HCT116 (cell line): ENCODE results near the gene VTN. TPM values are rescaled to one million over a fixed set of nuclear protein-coding genes. Genes with fewer than 3 reads are reported as not detected.

Experiments used
- ATAC-seq: fragments of 200-7000 bp; cut with Tn5 transposase; 2 replicates; pipeline ENCODE4 v1.9.1; 2020; ENCODE audit warnings: mild to moderate bottlenecking, moderate library complexity
- BruUV-seq: library from RNA; stranded (reverse); fragments of 400-500 nt; replicated peaks from 2 replicates; lab custom pipeline; 2021; lab: Mats Ljungman, UMichigan
- CTCF ChIA-PET: fragments of 300-600 bp; sonication (Branson Sonifier 250); formaldehyde crosslinking; loops from one replicate; lab custom pipeline; 2021; ENCODE audit warnings: antibody characterized with exemption; lab: Charles Lee
- POLR2A ChIA-PET: fragments of 300-600, 350-600 bp; sonication (Branson Sonifier 250); formaldehyde crosslinking; loops from one replicate; lab custom pipeline; 2021; ENCODE audit warnings: antibody characterized with exemption; lab: Charles Lee
- RAD21 ChIA-PET, 2 experiments: fragments of 300-600 bp; sonication (Branson Sonifier 250); formaldehyde crosslinking; loops; one replicate each; lab custom pipeline; 2023; ENCODE audit warnings: low total read pairs in 2 of 2; ENCODE audit not compliant: uncharacterized antibody in 2 of 2, unreplicated experiment in 2 of 2, low non-redundant PET in 1 of 2; lab: Charles Lee
- DNase-seq: peaks from one replicate; pipeline ENCODE4 v3.0.0-alpha.2; 2010; ENCODE audit warnings: low read depth, low spot score
- H2AFZ ChIP-seq: fragments of 200-600 bp; shearing (Covaris generic), sonication (generic); 2 replicates; pipeline ENCODE4 v1.6.1; 2017; ENCODE audit warnings: low read depth, mixed run types, mixed read lengths, antibody characterized with exemption, low read length; ENCODE audit not compliant: poor library complexity, severe bottlenecking
- H3K27ac ChIP-seq: 2 replicates; pipeline ENCODE4 v1.5.1; 2012; ENCODE audit warnings: low read depth, low read length
- H3K27me3 ChIP-seq: fragments of 200-600 bp; sonication (generic); 2 replicates; pipeline ENCODE4 v1.6.1; 2016; ENCODE audit warnings: mixed run types, low read length, mixed read lengths; ENCODE audit not compliant: insufficient read depth
- H3K36me3 ChIP-seq, 2 experiments: fragments of 200-500 bp in 1 of 2; fragments of 200-600 bp in 1 of 2; sonication (Bioruptor generic) in 1 of 2; sonication (generic) in 1 of 2; 2 replicates each; pipeline versions ENCODE4 v1.5.1 to v1.6.1; 2014 to 2016; ENCODE audit warnings: low read length in 2 of 2, inconsistent platforms in 1 of 2, mixed read lengths in 1 of 2, mixed run types in 1 of 2; ENCODE audit not compliant: insufficient read depth in 2 of 2, control insufficient read depth in 1 of 2
- H3K4me1 ChIP-seq, 2 experiments: fragments of 200-600 bp in 1 of 2; sonication (generic) in 1 of 2; 2 replicates each; pipeline versions ENCODE4 v1.5.1 to v1.6.1; 2012 to 2017; ENCODE audit warnings: low read length in 2 of 2, inconsistent platforms in 1 of 2, mild to moderate bottlenecking in 1 of 2, mixed read lengths in 1 of 2, mixed run types in 1 of 2, moderate library complexity in 1 of 2; ENCODE audit not compliant: insufficient read depth in 2 of 2, control insufficient read depth in 1 of 2
- H3K4me2 ChIP-seq: fragments of 200-600 bp; sonication (generic); 2 replicates; pipeline ENCODE4 v1.6.1; 2017; ENCODE audit warnings: mixed run types, low read length, mixed read lengths
- H3K4me3 ChIP-seq, 2 experiments: fragments of 200-600 bp in 1 of 2; sonication (generic) in 1 of 2; replicated peaks in 1 of 2; 2 replicates each; pipeline ENCODE4 v1.5.1; 2011 to 2016; ENCODE audit warnings: low read length in 2 of 2, control low read depth in 1 of 2, low read depth in 1 of 2, mild to moderate bottlenecking in 1 of 2, mixed read lengths in 1 of 2, mixed run types in 1 of 2
- H3K79me2 ChIP-seq: fragments of 200-600 bp; sonication (generic); 2 replicates; pipeline ENCODE4 v1.6.1; 2017; ENCODE audit warnings: mild to moderate bottlenecking, mixed run types, low read length, moderate library complexity, mixed read lengths; ENCODE audit not compliant: insufficient read depth
- H3K9ac ChIP-seq: fragments of 200-600 bp; sonication (generic); 2 replicates; pipeline ENCODE4 v1.6.1; 2016; ENCODE audit warnings: low read length, mixed read lengths
- H3K9me2 ChIP-seq: fragments of 200-600 bp; sonication (generic), shearing (Covaris generic); 2 replicates; pipeline ENCODE4 v1.6.1; 2017; ENCODE audit warnings: mixed run types, mild to moderate bottlenecking, moderate library complexity; ENCODE audit not compliant: insufficient read depth
- H3K9me3 ChIP-seq, 2 experiments: fragments of 200-500 bp in 1 of 2; fragments of 200-600 bp in 1 of 2; sonication (Bioruptor generic) in 1 of 2; sonication (generic) in 1 of 2; 2 replicates each; pipeline ENCODE4 v1.6.1; 2014 to 2017; ENCODE audit warnings: low read length in 2 of 2, mixed read lengths in 2 of 2, inconsistent platforms in 1 of 2, low read depth in 1 of 2, mild to moderate bottlenecking in 1 of 2, mixed run types in 1 of 2, moderate library complexity in 1 of 2; ENCODE audit not compliant: control insufficient read depth in 1 of 2, insufficient read depth in 1 of 2
- H4K20me1 ChIP-seq: fragments of 200-600 bp; sonication (generic), shearing (Covaris generic); 2 replicates; pipeline ENCODE4 v1.6.1; 2017; ENCODE audit warnings: mixed run types, mild to moderate bottlenecking, moderate library complexity; ENCODE audit not compliant: insufficient read depth
- CBX3 ChIP-seq: IDR thresholded peaks from 2 replicates; pipeline ENCODE4 v1.6.1; 2012; ENCODE audit warnings: low read depth
- CEBPB ChIP-seq: IDR thresholded peaks from 2 replicates; pipeline ENCODE4 v1.6.1; 2012; ENCODE audit warnings: low read depth
- EGR1 ChIP-seq: IDR thresholded peaks from 2 replicates; pipeline ENCODE4 v1.6.1; 2012; ENCODE audit warnings: low read depth
- ELF1 ChIP-seq: IDR thresholded peaks from 2 replicates; pipeline ENCODE4 v1.6.1; 2012; ENCODE audit warnings: low read depth, borderline replicate concordance
- EZH2 ChIP-seq: fragments of 200-600 bp; sonication (generic); IDR thresholded peaks from 2 replicates; pipeline ENCODE4 v1.6.1; 2017; ENCODE audit warnings: antibody characterized with exemption, mixed run types
- EZH2phosphoT487 ChIP-seq: fragments of 200-600 bp; IDR thresholded peaks from 2 replicates; pipeline ENCODE4 v1.6.1; 2018; ENCODE audit warnings: antibody characterized with exemption, borderline replicate concordance
- FOSL1 ChIP-seq: IDR thresholded peaks from 2 replicates; pipeline ENCODE4 v1.6.1; 2012; ENCODE audit warnings: low read depth
- JUND ChIP-seq: IDR thresholded peaks from 2 replicates; pipeline ENCODE4 v1.6.1; 2012
- POLR2A ChIP-seq: IDR thresholded peaks from 2 replicates; pipeline ENCODE4 v1.7.0; 2011; ENCODE audit warnings: borderline replicate concordance; ENCODE audit not compliant: insufficient read depth, insufficient read length; ENCODE audit errors: extremely low read depth
- POLR2AphosphoS5 ChIP-seq: IDR thresholded peaks from 2 replicates; pipeline ENCODE4 v1.6.1; 2011; ENCODE audit warnings: mild to moderate bottlenecking, low read depth, low read length, moderate library complexity
- SIN3A ChIP-seq: IDR thresholded peaks from 2 replicates; pipeline ENCODE4 v1.6.1; 2012; ENCODE audit warnings: low read depth
- SP1 ChIP-seq: IDR thresholded peaks from 2 replicates; pipeline ENCODE4 v1.6.1; 2012; ENCODE audit warnings: low read depth
- TCF7L2 ChIP-seq: IDR thresholded peaks from 2 replicates; pipeline ENCODE4 v1.7.0; 2011; ENCODE audit warnings: borderline replicate concordance, inconsistent platforms; ENCODE audit not compliant: insufficient read depth, insufficient read length; ENCODE audit errors: extremely low read depth
- YY1 ChIP-seq: IDR thresholded peaks from 2 replicates; pipeline ENCODE4 v1.6.1; 2011; ENCODE audit warnings: low read length, low read depth, moderate library complexity, mild to moderate bottlenecking; ENCODE audit not compliant: insufficient replicate concordance; ENCODE audit errors: extremely low read depth
- ZFX ChIP-seq: fragments of 450-650 bp; IDR thresholded peaks from 2 replicates; pipeline ENCODE4 v1.6.1; 2017
- ZNF274 ChIP-seq: fragments of 200-500 bp; sonication (Bioruptor generic); IDR thresholded peaks from 2 replicates; pipeline ENCODE4 v1.6.1; 2014; ENCODE audit warnings: mild to moderate bottlenecking, low read depth, low read length, inconsistent platforms
- intact Hi-C: fragments of 100-400 bp; cut with micrococcal nuclease; formaldehyde crosslinking; loops from 2 replicates; pipeline ENCODE4 v1.10.0; 2022
- total RNA-seq: library from RNA; stranded (reverse); gene quantifications from one replicate; pipeline ENCODE4 v1.2.1, GENCODE V29; 2021; ENCODE audit not compliant: unreplicated experiment
- TF ChIP-seq, protein P1 (sequence below): IDR thresholded peaks from 2 replicates; pipeline ENCODE4 v1.6.1; 2012
- TF ChIP-seq, protein P2 (sequence below), 3 experiments: fragments of 200-600 bp in 1 of 3; sonication (generic) in 1 of 3; IDR thresholded peaks in 2 of 3; conservative IDR thresholded peaks in 1 of 3; 2 replicates each; pipeline ENCODE4 v1.5.1; 2012 to 2017; ENCODE audit warnings: low read depth in 2 of 3, low read length in 2 of 3, antibody characterized with exemption in 1 of 3, borderline replicate concordance in 1 of 3, control low read depth in 1 of 3, mild to moderate bottlenecking in 1 of 3, mixed read lengths in 1 of 3, mixed run types in 1 of 3, moderate library complexity in 1 of 3; ENCODE audit not compliant: insufficient read depth in 1 of 3
- TF ChIP-seq, protein P3 (sequence below): IDR thresholded peaks from 2 replicates; pipeline ENCODE4 v1.6.1; 2012; ENCODE audit warnings: low read depth
- TF ChIP-seq, protein P4 (sequence below): IDR thresholded peaks from 2 replicates; pipeline ENCODE4 v1.6.1; 2012

Gene VTN
- total RNA-seq, 1 experiment from 2014 or later, result 1.5 TPM

DNA sequence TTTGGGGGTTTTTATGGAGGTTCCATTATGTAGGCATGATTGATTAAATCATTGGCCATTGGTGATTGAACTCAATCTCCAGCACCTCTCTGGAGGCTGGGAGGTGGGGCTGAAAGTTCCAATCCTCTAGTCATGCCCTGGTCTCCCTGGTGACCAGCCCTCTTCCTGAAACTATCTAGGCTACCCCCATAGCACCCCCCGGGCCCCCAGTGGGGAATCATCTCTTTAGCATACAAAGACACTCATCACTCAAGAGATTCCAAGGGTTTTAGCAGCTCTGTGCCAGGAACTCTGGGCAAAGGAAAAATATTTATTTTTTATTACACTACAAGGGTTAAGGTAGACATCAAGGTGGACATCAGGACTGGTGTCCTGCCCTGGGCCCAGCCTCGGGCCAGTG lies 25.3 kb upstream of the VTN start:
- ChIA-PET POLR2A (no interaction called here), RAD21 (no interaction called here), CTCF (no interaction called here)
- Histone ChIP-seq H4K20me1 (no peaks in the 10 kb centered on the region), H3K4me3 (no peak overlapping the region), H3K79me2 (no peaks in the 10 kb centered on the region), H3K27ac (no peak overlapping the region), H3K9me2 (no peaks in the 10 kb centered on the region), H3K4me1 (no peaks in the 10 kb centered on the region), H3K36me3 (0 out of 4 replicates have a peak, but pooled peaks cover 4 to 5% of the 10 kb centered on the region in 2 experiments), H3K4me2 (no peak overlapping the region), H3K27me3 (no peaks in the 10 kb centered on the region), H3K9ac (no peak overlapping the region), H2AFZ (no peak overlapping the region), H3K9me3 (no peaks in the 10 kb centered on the region)
- intact Hi-C loops, result no loop called here
- ATAC-seq (no peak), DNase-seq (no peak)
- TF ChIP-seq EZH2phosphoT487 (no peak), EGR1 (no peak), SP1 (no peak), EZH2 (no peak), FOSL1 (no peak), CBX3 (no peak), ZFX (no peak), SIN3A (no peak), YY1 (no peak), CEBPB (no peak), ZNF274 (no peak), ELF1 (no peak), POLR2AphosphoS5 (no peak), JUND (no peak), TCF7L2 (no peak), POLR2A (no peak)
- TF ChIP-seq, protein P1, sequence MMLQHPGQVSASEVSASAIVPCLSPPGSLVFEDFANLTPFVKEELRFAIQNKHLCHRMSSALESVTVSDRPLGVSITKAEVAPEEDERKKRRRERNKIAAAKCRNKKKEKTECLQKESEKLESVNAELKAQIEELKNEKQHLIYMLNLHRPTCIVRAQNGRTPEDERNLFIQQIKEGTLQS, result no peak
- TF ChIP-seq, protein P2, sequence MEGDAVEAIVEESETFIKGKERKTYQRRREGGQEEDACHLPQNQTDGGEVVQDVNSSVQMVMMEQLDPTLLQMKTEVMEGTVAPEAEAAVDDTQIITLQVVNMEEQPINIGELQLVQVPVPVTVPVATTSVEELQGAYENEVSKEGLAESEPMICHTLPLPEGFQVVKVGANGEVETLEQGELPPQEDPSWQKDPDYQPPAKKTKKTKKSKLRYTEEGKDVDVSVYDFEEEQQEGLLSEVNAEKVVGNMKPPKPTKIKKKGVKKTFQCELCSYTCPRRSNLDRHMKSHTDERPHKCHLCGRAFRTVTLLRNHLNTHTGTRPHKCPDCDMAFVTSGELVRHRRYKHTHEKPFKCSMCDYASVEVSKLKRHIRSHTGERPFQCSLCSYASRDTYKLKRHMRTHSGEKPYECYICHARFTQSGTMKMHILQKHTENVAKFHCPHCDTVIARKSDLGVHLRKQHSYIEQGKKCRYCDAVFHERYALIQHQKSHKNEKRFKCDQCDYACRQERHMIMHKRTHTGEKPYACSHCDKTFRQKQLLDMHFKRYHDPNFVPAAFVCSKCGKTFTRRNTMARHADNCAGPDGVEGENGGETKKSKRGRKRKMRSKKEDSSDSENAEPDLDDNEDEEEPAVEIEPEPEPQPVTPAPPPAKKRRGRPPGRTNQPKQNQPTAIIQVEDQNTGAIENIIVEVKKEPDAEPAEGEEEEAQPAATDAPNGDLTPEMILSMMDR (IDR thresholded peaks at IDR 0.05 in 2 of 3, conservative IDR thresholded peaks at IDR 0.05 in 1 of 3; ENCODE audit: borderline replicate concordance in 1 of 3, insufficient read depth in 1 of 3, low read depth in 2 of 3, low read length in 2 of 3), result no peak
- TF ChIP-seq, protein P3, sequence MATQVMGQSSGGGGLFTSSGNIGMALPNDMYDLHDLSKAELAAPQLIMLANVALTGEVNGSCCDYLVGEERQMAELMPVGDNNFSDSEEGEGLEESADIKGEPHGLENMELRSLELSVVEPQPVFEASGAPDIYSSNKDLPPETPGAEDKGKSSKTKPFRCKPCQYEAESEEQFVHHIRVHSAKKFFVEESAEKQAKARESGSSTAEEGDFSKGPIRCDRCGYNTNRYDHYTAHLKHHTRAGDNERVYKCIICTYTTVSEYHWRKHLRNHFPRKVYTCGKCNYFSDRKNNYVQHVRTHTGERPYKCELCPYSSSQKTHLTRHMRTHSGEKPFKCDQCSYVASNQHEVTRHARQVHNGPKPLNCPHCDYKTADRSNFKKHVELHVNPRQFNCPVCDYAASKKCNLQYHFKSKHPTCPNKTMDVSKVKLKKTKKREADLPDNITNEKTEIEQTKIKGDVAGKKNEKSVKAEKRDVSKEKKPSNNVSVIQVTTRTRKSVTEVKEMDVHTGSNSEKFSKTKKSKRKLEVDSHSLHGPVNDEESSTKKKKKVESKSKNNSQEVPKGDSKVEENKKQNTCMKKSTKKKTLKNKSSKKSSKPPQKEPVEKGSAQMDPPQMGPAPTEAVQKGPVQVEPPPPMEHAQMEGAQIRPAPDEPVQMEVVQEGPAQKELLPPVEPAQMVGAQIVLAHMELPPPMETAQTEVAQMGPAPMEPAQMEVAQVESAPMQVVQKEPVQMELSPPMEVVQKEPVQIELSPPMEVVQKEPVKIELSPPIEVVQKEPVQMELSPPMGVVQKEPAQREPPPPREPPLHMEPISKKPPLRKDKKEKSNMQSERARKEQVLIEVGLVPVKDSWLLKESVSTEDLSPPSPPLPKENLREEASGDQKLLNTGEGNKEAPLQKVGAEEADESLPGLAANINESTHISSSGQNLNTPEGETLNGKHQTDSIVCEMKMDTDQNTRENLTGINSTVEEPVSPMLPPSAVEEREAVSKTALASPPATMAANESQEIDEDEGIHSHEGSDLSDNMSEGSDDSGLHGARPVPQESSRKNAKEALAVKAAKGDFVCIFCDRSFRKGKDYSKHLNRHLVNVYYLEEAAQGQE, result no peak
- TF ChIP-seq, protein P4, sequence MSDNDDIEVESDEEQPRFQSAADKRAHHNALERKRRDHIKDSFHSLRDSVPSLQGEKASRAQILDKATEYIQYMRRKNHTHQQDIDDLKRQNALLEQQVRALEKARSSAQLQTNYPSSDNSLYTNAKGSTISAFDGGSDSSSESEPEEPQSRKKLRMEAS, result no peak
- BruUV-seq, result no TSS peak
